AG09309 (cell line): ENCODE results near the gene SPNS2.

Experiments
- DNase-seq: peaks from one replicate; pipeline ENCODE4 v3.0.0-alpha.2; 2010; ENCODE audit warnings: low read depth
- H3K4me3 ChIP-seq: 2 replicates; pipeline ENCODE4 v1.5.1; 2011; ENCODE audit warnings: mild to moderate bottlenecking, low read depth, low read length, moderate library complexity; ENCODE audit not compliant: control insufficient read depth
- TF ChIP-seq, protein P1 (sequence below): IDR thresholded peaks from 2 replicates; pipeline ENCODE4 v1.5.1; 2011; ENCODE audit warnings: mild to moderate bottlenecking, low read depth, low read length, inconsistent platforms; ENCODE audit not compliant: insufficient read depth, control insufficient read depth; ENCODE audit errors: missing control alignments

SPNS2 gene

GRCh38 chr17:4487296-4487695, 11.4 kb upstream of the SPNS2 start:
- DNase-seq: no peak
- TF ChIP-seq, protein P1, sequence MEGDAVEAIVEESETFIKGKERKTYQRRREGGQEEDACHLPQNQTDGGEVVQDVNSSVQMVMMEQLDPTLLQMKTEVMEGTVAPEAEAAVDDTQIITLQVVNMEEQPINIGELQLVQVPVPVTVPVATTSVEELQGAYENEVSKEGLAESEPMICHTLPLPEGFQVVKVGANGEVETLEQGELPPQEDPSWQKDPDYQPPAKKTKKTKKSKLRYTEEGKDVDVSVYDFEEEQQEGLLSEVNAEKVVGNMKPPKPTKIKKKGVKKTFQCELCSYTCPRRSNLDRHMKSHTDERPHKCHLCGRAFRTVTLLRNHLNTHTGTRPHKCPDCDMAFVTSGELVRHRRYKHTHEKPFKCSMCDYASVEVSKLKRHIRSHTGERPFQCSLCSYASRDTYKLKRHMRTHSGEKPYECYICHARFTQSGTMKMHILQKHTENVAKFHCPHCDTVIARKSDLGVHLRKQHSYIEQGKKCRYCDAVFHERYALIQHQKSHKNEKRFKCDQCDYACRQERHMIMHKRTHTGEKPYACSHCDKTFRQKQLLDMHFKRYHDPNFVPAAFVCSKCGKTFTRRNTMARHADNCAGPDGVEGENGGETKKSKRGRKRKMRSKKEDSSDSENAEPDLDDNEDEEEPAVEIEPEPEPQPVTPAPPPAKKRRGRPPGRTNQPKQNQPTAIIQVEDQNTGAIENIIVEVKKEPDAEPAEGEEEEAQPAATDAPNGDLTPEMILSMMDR: no peak
- H3K4me3 ChIP-seq: no peak overlapping the region

DNA sequence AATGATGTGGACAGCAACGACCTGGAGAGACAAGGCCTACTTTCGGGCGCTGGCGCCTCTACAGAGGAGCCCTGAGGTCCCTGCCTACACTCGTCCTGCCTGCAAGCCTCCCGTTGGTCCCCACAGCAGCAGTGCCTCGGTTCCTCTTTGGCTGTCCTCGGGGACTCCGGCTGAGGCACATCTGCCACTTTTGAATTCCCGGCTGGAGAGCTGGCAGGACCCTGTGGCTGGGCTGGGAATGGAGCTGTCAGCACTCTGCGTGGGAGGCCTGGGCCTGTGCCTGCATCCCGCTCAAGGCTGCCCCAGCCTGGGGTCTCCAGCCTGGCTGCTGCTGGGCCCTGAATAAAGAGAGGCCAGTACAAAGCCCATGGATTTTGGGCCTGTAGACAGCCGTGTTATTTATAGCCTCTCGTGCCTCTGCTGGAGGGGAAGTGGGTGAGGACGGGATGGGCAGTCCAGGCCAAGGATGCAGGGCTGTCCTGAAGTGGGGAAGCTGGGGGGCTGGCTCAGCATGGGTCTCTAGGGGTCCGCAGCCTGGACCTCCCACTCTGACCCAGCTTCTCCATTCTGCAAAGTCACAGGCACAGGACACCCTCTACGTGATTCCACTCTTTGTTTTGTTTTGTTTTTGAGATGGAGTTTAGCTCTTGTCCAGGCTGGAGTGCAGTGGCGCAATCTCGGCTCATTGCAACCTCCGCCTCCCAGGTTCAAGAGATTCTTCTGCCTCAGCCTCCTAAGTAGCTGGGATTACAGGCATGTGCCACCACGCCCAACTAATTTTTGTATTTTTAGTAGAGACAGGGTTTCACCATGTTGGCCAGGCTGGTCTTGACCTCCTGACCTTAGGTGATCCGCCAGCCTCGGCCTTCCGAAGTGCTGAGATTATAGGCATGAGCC, 10.6 kb upstream of the SPNS2 start:
- no peak overlapping the region for H3K4me3 ChIP-seq
- TF ChIP-seq, protein P1: no peak
- DNase-seq: no peak

GRCh38 chr17:4488989-4489595, 9.6 kb upstream of the SPNS2 start:
- TF ChIP-seq, protein P1: no peak
- no peak for DNase-seq
- no peak overlapping the region for H3K4me3 ChIP-seq

DNA sequence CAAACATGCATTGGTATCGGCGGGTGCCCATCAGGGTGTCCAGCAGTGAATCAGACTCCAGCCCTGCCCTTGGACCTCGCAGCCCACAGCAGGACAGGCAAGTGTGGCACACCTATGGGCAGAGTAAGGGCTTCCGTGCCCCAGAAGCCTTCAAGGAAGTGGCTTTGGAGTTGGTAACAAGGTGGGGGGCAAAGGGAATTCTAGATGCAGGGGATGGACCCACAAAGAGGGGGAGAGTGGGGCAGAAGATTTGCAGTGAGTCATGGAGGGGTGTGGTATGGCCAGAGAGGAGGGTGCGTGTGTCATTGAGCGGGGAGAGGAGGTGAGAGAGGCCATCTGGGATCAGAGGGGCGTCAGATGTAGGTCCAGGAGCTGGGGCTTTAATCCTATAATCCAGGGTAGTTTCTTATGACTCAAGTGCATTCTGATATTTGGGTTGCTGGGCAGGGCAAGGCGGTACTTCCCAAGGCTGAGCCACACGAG, 8.5 kb upstream of the SPNS2 start:
- no peak overlapping the region for H3K4me3 ChIP-seq
- no peak for DNase-seq
- TF ChIP-seq, protein P1: no peak

DNA sequence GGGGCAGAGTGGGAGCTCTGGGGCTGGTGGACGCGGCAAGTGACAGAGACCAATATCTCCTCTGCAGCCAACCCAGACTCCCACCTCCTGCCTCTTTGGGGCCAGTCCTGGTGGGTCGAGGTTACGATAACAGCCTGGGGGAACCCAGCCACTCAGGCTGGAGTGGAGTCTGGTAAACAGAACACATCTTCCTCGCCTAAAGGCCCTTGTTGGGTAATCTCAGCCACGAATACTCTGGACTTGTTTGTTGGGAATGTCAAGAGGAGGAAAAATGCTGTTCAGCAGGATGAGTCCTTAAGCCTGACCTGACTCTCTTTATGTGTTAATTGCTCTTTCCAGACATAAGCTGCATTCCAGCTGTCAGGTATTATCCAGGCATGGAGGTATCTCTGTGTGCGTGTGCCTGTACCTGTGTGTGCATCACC, 8.0 kb upstream of the SPNS2 start:
- H3K4me3 ChIP-seq: no peak overlapping the region
- TF ChIP-seq, protein P1: no peak
- DNase-seq: no peak

- TF ChIP-seq, protein P1: no peak
- DNase-seq: no peak
- no peak overlapping the region for H3K4me3 ChIP-seq
Measured at GRCh38 chr17:4492721-4493561, 5.7 kb upstream of the SPNS2 start.
